Adrenal gland (tissue), 12 donors: Measurements from ENCODE around the gene PML. TPM values are rescaled to one million over a fixed set of nuclear protein-coding genes. Genes with fewer than 3 reads are reported as not detected.

Experiments
- DNase-seq, 7 donors: peaks; one replicate each; pipeline ENCODE4 v3.0.0-alpha.2; 2019 to 2020
- H3K27ac ChIP-seq, 5 donors: fragments of 200-600 bp; sonication (generic) in 4 of 5; 1 replicate in 3 of 5; 2 replicates in 2 of 5; pipeline versions ENCODE4 v1.5.1 to v1.8.0; 2016 to 2020; ENCODE audit warnings: mild to moderate bottlenecking in 1 of 5
- H3K27me3 ChIP-seq: fragments of 200-600 bp; 2 replicates; pipeline ENCODE4 v1.8.0; 2021
- H3K36me3 ChIP-seq, 2 donors: fragments of 200-600 bp; replicated peaks in 1 of 2; 1 replicate in 1 of 2; 2 replicates in 1 of 2; pipeline versions ENCODE4 v1.5.1 to v1.8.0; 2018 to 2022
- H3K4me1 ChIP-seq, 2 donors: fragments of 200-600 bp; replicated peaks in 1 of 2; 1 replicate in 1 of 2; 2 replicates in 1 of 2; pipeline versions ENCODE4 v1.5.1 to v1.8.0; 2018 to 2021
- H3K4me3 ChIP-seq, 4 donors: fragments of 200-600 bp; sonication (generic) in 3 of 4; one replicate each; pipeline ENCODE4 v1.5.1; 2016 to 2018
- H3K9me3 ChIP-seq, 3 donors: fragments of 200-600 bp; sonication (generic) in 1 of 3; replicated peaks in 1 of 3; 1 replicate in 2 of 3; 2 replicates in 1 of 3; pipeline versions ENCODE4 v1.5.1 to v1.8.0; 2016 to 2021
- CTCF ChIP-seq, 6 experiments: fragments of 450-650 bp in 4 of 6; fragments of 200-600 bp in 2 of 6; sonication (generic) in 1 of 6; IDR thresholded peaks; 1 replicate in 5 of 6; 2 replicates in 1 of 6; pipeline versions ENCODE4 v1.5.1 to v1.8.0; 2016 to 2021; ENCODE audit warnings: antibody characterized with exemption in 6 of 6, mild to moderate bottlenecking in 2 of 6, moderate library complexity in 1 of 6
- POLR2A ChIP-seq, 2 donors: fragments of 450-650 bp; IDR thresholded peaks; one replicate each; pipeline ENCODE4 v1.6.1; 2017; ENCODE audit warnings: antibody characterized with exemption in 2 of 2, mild to moderate bottlenecking in 2 of 2, moderate library complexity in 1 of 2
- WGBS, 4 donors: extraction: QIAGEN DNeasy Blood & Tissue Kit in 2 of 4; methylation state at CpG; one replicate each; pipeline versions ENCODE4 v1.1.5 to v1.1.7; 2013 to 2017; 5-methylcytosine and 5-hydroxymethylcytosine counted together
- intact Hi-C, 2 donors: fragments of 100-400 bp; cut with DNase I; formaldehyde crosslinking; loops; one replicate each; pipeline versions ENCODE4 v1.14.1 to v1.15.0; 2022 to 2023
- polyA plus RNA-seq, 3 donors: library from polyadenylated mRNA; stranded (reverse); fragments of 200-250 nt in 2 of 3; fragments of 350-450 nt in 1 of 3; fragmentation: Illumina TruSeq in 1 of 3; extraction: RNeasy Lipid Tissue Mini Kit (QIAGEN cat#74804) in 1 of 3; gene quantifications; one replicate each; pipeline ENCODE4 v1.2.3, GENCODE V29; 2013 to 2014
- total RNA-seq, 9 donors: library from RNA; depleted of rRNA in 4 of 9; stranded (reverse); fragments of >200 nt in 4 of 9; fragments of 120-200 nt in 1 of 9; fragmentation: NEBNext Ultra II Directional in 1 of 9; extraction: Animal tissue kit (Norgen Biotek cat#: 25700) in 1 of 9; gene quantifications; one replicate each; pipeline versions ENCODE4 v1.1.0 to v1.2.4, GENCODE V29; 2013 to 2023
- donor health status: healthy with polysubstance abuse.
- donor health status: Bipolar disorder and iron deficiency.
- donor health status: DM: yes; HTN: yes; CAD: no.
- donor health status: DM: no; HTN: no; CAD: no.
- donor health status: DM: no; HTN: no; CAD: no.
- donor health status: DM: yes; HTN: yes; CAD: no.

Gene PML
- total and polyA plus RNA-seq, 12 donors, result 7.0 to 103 (median 58.7) TPM

- TF ChIP-seq POLR2A (IDR thresholded peaks at IDR 0.05) (no peak), CTCF (IDR thresholded peaks at IDR 0.05) (no peak)
- Histone ChIP-seq H3K4me1 (no peaks in the 10 kb centered on the region), H3K9me3 (no peaks in the 10 kb centered on the region), H3K27ac (no peak overlapping the region), H3K4me3 (no peak overlapping the region), H3K27me3 (no peaks in the 10 kb centered on the region), H3K36me3 (peaks cover 0 to 49% of the 10 kb centered on the region in 2 donors)
- intact Hi-C loops, result no loop called here
- no peak for DNase-seq
- 94 to 96% (median 95%) methylated on average over 6 of the region's 6 CpGs for WGBS, 4 donors
These were observed 37.5 kb downstream of the PML start for GRCh38 chr15:74032046-74032445.

- H3K4me1 ChIP-seq, result no peaks in the 10 kb centered on the region
- DNase-seq, result no peak
- no peak overlapping the region for H3K4me3 ChIP-seq
- no peaks in the 10 kb centered on the region for H3K27me3 ChIP-seq
- no peaks in the 10 kb centered on the region for H3K9me3 ChIP-seq
- TF ChIP-seq POLR2A (IDR thresholded peaks at IDR 0.05) (no peak), CTCF (IDR thresholded peaks at IDR 0.05) (no peak)
- intact Hi-C loops, result no loop called here
- peak overlapping the region in 1 of 5 donors; percentile 36 for H3K27ac ChIP-seq
- WGBS, 4 donors, result 80 to 92% (median 83%) methylated on average over 7 to 16 of the region's 16 CpGs
- H3K36me3 ChIP-seq, result peaks cover 0 to 42% of the 10 kb centered on the region in 2 donors
These were observed 38.4 kb downstream of the PML start for GRCh38 chr15:74032606-74033561.

- peaks cover 0 to 42% of the 10 kb centered on the region in 2 donors for H3K36me3 ChIP-seq
- H3K9me3 ChIP-seq, result no peaks in the 10 kb centered on the region
- H3K27me3 ChIP-seq, result no peaks in the 10 kb centered on the region
- intact Hi-C loops, result no loop called here
- no peaks in the 10 kb centered on the region for H3K4me1 ChIP-seq
- H3K4me3 ChIP-seq, result no peak overlapping the region
- TF ChIP-seq POLR2A (IDR thresholded peaks at IDR 0.05), result no peak
- 60 to 89% (median 86%) methylated on average over 3 to 10 of the region's 10 CpGs for WGBS, 4 donors
- DNase-seq, result no peak
- H3K27ac ChIP-seq, result no peak overlapping the region
These were observed 39.8 kb downstream of the PML start for GRCh38 chr15:74034206-74034755.

- intact Hi-C loops, result loop anchor here (2.0 to 5.0 kb wide), 2 partner anchors 63 kb away; no protein-coding TSS in a partner anchor
These were observed 40.9 kb downstream of the PML start for GRCh38 chr15:74035121-74036017.

More at GRCh38 chr15:74035121-74036017, 40.9 kb downstream of the PML start:
- no peak overlapping the region for H3K4me3 ChIP-seq
- peaks cover 0 to 8% of the 10 kb centered on the region in 2 donors for H3K4me1 ChIP-seq
- H3K27me3 ChIP-seq, result no peaks in the 10 kb centered on the region
- no peak overlapping the region for H3K27ac ChIP-seq
- no peak for DNase-seq
- no peaks in the 10 kb centered on the region for H3K9me3 ChIP-seq
- peaks cover 0 to 38% of the 10 kb centered on the region in 2 donors for H3K36me3 ChIP-seq
- WGBS, 4 donors, result 92 to 95% (median 94%) methylated on average over 19 to 28 of the region's 28 CpGs
- no peak for TF ChIP-seq CTCF (IDR thresholded peaks at IDR 0.05)
- TF ChIP-seq POLR2A (IDR thresholded peaks at IDR 0.05), result no peak
